Coronary artery (tissue), 2 donors: ENCODE data around the gene CHMP5.
A peak's percentile ranks its signal among the peaks of the same experiment; 100 is the strongest.
"Not testable (repeated sequence)": the region's sequence is repeated elsewhere in the genome, so short reads cannot be mapped to it uniquely, and the experiment has no call there.

Experiments used
- DNase-seq: peaks from one replicate; pipeline ENCODE4 v3.0.0-alpha.2; 2017; ENCODE audit warnings: low spot score
- H3K27ac ChIP-seq, 2 donors: fragments of 200-600 bp; sonication (generic); one replicate each; pipeline ENCODE4 v1.5.1; 2016 to 2019
- H3K4me3 ChIP-seq: fragments of 200-600 bp; sonication (generic); 2 replicates; pipeline ENCODE4 v1.5.1; 2016; ENCODE audit warnings: mild to moderate bottlenecking, moderate library complexity
- CTCF ChIP-seq: fragments of 200-600 bp; sonication (generic); IDR thresholded peaks from one replicate; pipeline ENCODE4 v1.5.1; 2019; ENCODE audit warnings: antibody characterized with exemption

CHMP5 gene

GRCh38 chr9:33309903-33310302 is 45.1 kb downstream of the CHMP5 start:
- TF ChIP-seq CTCF = no peak
- DNase-seq = no peak
- H3K27ac ChIP-seq = no peak overlapping the region
- H3K4me3 ChIP-seq = no peak overlapping the region

- no peak for DNase-seq
- Histone ChIP-seq H3K27ac (no peak overlapping the region), H3K4me3 (no peak overlapping the region)
- no peak for TF ChIP-seq CTCF
These were observed 45.9 kb downstream of the CHMP5 start for GRCh38 chr9:33310748-33311147.

DNA sequence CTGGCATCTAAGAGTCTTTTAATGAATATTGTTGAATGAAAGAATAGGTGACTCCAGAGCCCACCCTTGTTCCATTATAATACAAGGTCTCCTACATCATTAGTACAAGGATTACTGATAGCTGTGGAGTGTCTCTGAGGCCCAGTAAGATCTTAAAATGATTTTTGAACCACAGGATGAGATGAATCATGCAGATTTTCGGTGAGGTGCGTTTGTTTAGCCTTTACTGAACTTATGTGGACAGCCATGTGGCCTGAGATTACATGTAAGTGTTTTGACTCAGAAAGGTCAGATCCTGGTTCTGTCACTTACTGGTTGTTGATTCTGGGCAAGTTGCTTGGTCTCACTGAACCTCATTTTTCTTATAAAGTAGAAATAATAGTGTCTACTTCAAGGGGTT is 47.1 kb downstream of the CHMP5 start:
- TF ChIP-seq CTCF = no peak
- Histone ChIP-seq H3K4me3 (no peak overlapping the region), H3K27ac (no peak overlapping the region)
- DNase-seq = no peak

DNA sequence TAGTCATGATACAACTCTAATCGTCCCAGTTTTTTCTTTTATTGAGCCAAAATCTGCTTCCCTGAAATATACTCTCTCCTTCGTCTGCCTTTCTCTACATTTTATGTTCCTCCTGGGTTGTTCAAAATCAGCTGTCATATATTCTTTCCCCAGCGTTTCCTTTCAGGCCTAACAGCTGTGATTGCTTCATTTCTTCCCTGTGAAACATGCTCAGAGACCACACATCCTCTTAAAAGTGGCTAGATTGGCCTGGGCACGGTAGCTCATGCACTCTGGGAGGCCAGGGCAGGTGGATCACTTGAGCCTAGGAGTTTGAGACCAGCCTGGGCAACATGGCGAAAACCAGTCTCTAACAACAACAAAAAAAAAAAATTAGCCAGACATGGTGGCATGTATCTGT is 50.5 kb downstream of the CHMP5 start:
- no peak for TF ChIP-seq CTCF
- Histone ChIP-seq H3K4me3 (no peak overlapping the region), H3K27ac (no peak overlapping the region)
- no peak for DNase-seq

DNA sequence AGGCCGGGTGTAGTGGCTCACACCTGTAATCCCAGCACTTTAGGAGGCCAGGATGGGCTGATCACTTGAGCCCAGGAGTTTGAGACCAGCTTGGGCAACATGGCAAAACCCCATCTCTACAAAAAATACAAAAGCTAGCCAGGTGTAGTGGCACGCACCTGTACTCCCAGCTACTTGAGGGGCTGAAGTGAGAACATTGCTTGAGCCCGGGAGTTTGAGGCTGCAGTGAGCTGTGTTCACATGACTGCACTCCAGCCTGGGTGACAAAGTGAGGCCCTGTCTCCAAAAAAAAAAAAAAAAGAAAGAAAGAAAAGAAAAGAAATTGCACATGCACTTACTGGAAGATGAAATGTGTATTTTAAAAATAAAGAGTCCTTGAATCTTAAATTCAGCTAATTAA is 52.3 kb downstream of the CHMP5 start:
- not testable (repeated sequence) for H3K27ac ChIP-seq, DNase-seq, H3K4me3 ChIP-seq

DNA sequence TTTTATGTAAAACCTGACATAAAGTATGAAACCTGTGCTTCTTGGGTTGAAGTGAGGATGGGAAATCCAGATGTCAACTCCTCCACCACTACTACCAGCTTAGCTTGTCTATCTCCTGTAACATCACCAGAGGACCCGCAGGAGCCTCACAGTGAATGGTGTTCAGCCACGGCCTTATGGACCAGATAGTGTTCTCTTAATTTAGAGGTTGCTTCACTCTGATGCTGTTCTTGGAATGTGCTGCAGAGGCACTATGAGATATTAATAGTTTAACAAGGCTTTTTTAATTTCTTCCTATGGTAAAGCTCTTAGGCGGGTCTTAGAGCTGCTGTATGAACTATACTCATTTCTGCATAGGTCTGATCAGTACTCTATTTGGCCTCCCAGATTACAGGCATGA is 53.4 kb downstream of the CHMP5 start:
- Histone ChIP-seq H3K4me3 (no peak overlapping the region), H3K27ac (no peak overlapping the region)
- TF ChIP-seq CTCF = no peak
- no peak for DNase-seq

GRCh38 chr9:33318781-33319180 is 53.9 kb downstream of the CHMP5 start:
- TF ChIP-seq CTCF = no peak
- no peak overlapping the region for H3K27ac ChIP-seq
- DNase-seq = no peak
- no peak overlapping the region for H3K4me3 ChIP-seq

GRCh38 chr9:33320230-33320567 is 55.4 kb downstream of the CHMP5 start:
- Histone ChIP-seq H3K27ac (peak overlapping the region in 1 of 2 donors; percentile 31), H3K4me3 (no peak overlapping the region)
- no peak for TF ChIP-seq CTCF
- DNase-seq = no peak
